ENCODE measurements around the gene C15orf61.

The C15orf61 gene

DNA sequence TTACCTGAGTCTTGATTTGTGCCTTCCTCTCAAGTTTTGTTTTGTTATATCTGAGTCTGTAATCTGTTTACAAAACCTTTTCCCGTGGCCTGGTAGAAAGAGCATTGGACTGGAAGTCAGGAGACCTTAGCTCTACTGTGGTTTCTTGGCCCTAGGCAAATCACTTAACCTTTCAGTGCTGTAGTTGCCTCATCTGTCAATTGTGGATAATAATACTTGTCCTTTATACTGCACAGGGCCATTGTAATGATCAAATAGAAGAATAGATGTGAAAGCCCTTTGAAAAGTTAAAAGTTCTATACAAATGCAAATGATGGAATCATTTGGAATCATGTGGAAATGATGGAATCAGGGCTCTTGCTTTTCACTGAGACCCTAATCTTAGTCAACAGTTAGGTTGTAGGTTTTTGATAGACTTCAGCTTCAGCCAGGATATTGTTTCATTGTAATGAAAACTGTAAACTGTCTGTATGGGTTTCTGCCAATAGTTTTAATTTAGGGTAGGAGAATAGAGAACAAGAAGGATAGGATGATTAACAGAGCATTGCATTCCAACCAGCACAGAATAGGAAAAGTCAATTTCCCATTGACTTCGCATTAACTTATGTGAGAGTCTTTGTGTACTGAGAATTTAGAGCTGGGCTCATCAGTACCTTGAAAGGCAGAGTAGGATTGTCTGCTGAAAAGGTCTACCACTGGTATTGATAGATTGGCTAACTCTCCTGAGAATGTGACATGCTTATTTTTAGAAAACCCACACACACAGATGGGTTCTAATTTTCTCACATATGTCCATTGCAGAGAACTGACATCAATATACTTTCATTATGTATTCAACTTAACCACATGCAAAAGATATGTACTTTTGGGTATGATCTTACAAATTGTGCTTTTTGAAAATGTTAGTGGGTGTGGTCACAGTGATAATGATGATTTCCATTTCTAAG lies 43.4 kb downstream of the C15orf61 start:
- in situ Hi-C loops (cut with MboI; ENCODE audit: low sequenced_read_pairs, unreplicated experiment): no loop called here
- TF ChIP-seq, protein P1, sequence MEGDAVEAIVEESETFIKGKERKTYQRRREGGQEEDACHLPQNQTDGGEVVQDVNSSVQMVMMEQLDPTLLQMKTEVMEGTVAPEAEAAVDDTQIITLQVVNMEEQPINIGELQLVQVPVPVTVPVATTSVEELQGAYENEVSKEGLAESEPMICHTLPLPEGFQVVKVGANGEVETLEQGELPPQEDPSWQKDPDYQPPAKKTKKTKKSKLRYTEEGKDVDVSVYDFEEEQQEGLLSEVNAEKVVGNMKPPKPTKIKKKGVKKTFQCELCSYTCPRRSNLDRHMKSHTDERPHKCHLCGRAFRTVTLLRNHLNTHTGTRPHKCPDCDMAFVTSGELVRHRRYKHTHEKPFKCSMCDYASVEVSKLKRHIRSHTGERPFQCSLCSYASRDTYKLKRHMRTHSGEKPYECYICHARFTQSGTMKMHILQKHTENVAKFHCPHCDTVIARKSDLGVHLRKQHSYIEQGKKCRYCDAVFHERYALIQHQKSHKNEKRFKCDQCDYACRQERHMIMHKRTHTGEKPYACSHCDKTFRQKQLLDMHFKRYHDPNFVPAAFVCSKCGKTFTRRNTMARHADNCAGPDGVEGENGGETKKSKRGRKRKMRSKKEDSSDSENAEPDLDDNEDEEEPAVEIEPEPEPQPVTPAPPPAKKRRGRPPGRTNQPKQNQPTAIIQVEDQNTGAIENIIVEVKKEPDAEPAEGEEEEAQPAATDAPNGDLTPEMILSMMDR (IDR thresholded peaks at IDR 0.05; ENCODE audit: borderline replicate concordance, control extremely low read depth, extremely low read depth, insufficient read depth, missing control alignments): no peak
- DNase-seq (ENCODE audit: low spot score): peak; percentile 72

DNA sequence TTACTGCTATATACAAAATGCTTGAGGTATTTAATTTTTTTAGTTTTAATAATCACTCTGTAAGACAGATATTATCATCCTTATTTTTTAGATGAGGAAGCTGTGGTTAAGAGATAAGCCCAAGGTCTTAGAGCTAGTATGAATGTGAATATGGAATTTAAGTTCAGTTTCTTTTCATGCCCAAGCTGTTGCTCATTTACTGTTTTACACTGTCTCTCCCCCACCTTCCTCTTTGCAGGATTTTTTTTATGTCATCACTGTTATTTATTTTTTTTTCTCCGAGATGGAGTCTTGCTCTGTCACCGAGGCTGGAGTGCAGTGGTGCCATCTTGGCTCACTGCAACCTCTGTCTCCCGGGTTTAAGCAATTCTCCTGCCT lies 44.0 kb downstream of the C15orf61 start:
- in situ Hi-C loops (cut with MboI; ENCODE audit: low sequenced_read_pairs, unreplicated experiment): no loop called here
- TF ChIP-seq, protein P1 (IDR thresholded peaks at IDR 0.05; ENCODE audit: borderline replicate concordance, control extremely low read depth, extremely low read depth, insufficient read depth, missing control alignments): no peak
- DNase-seq (ENCODE audit: low spot score): peak; percentile 32

GRCh38 chr15:67569668-67570067 lies 48.7 kb downstream of the C15orf61 start:
- no peak for DNase-seq (ENCODE audit: low spot score)
- TF ChIP-seq, protein P1 (IDR thresholded peaks at IDR 0.05; ENCODE audit: borderline replicate concordance, control extremely low read depth, extremely low read depth, insufficient read depth, missing control alignments): no peak
- in situ Hi-C loops (cut with MboI; ENCODE audit: low sequenced_read_pairs, unreplicated experiment): no loop called here

GRCh38 chr15:67570875-67571647 lies 50.1 kb downstream of the C15orf61 start:
- in situ Hi-C loops (cut with MboI; ENCODE audit: low sequenced_read_pairs, unreplicated experiment): no loop called here
- no peak for DNase-seq (ENCODE audit: low spot score)
- TF ChIP-seq, protein P1 (IDR thresholded peaks at IDR 0.05; ENCODE audit: borderline replicate concordance, control extremely low read depth, extremely low read depth, insufficient read depth, missing control alignments): no peak

DNA sequence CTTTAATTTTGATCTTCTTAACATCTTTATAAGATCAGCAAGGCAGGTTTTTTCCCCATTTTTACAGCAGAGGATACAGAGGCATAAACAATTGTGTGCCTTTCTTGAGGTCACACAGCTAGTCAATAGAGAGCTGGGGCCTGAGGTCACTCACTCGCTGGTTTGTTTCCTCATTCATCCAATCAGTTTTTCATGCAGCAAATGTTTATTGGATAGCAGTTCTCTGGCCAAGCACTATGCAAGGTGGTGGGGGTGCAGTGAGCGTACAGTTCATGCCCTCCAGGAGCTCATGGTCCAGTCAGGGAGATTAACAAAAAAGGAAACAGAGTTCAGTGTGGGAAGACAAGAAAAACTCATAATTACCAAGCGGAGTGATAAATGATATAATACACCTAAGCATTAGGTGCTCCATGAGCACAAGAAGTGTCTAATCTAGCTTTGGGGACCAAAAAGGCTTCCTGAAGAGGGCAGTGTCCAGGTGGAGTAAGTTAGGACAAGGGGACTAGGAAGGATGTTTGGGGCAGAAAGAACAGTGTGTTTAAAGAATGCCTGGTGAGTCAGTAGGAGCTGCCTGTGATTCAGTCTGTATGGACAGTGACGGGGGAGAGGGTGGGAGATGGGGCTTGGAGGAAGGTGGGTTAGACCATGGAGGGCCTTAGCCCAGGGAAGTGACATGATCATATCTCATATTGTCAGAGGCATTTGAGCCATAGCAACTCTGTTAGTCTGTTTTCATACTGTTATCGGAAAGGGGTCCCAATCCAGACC lies 50.9 kb downstream of the C15orf61 start:
- TF ChIP-seq, protein P1 (IDR thresholded peaks at IDR 0.05; ENCODE audit: borderline replicate concordance, control extremely low read depth, extremely low read depth, insufficient read depth, missing control alignments): no peak
- no peak for DNase-seq (ENCODE audit: low spot score)
- in situ Hi-C loops (cut with MboI; ENCODE audit: low sequenced_read_pairs, unreplicated experiment): no loop called here

- in situ Hi-C loops (cut with MboI; ENCODE audit: low sequenced_read_pairs, unreplicated experiment): no loop called here
- no peak for DNase-seq (ENCODE audit: low spot score)
- TF ChIP-seq, protein P1 (IDR thresholded peaks at IDR 0.05; ENCODE audit: borderline replicate concordance, control extremely low read depth, extremely low read depth, insufficient read depth, missing control alignments): no peak
These were observed 52.3 kb downstream of the C15orf61 start for GRCh38 chr15:67573194-67573593.

Measured in GM13976 (cell line).